HepG2 (cell line): ENCODE measurements around the gene ASAP2. TPM values are rescaled to one million over a fixed set of nuclear protein-coding genes. Genes with fewer than 3 reads are reported as not detected.

ENCODE experiments used
- ATF7 ChIP-seq, 2 experiments: fragments of 450-650 bp in 1 of 2; sonication (generic) in 1 of 2; formaldehyde crosslinking in 1 of 2; IDR thresholded peaks; 2 replicates each; pipeline versions ENCODE4 v1.4.0 to v1.6.1; 2016 to 2020; ENCODE audit warnings: antibody characterized with exemption in 1 of 2, mild to moderate bottlenecking in 1 of 2, missing genetic modification reagents in 1 of 2
- HNF4A ChIP-seq: sonication (generic); formaldehyde crosslinking; IDR thresholded peaks from 2 replicates; pipeline ENCODE4 v1.4.0; 2020; ENCODE audit warnings: missing genetic modification reagents
- NR2C2 ChIP-seq: sonication (generic); formaldehyde crosslinking; IDR thresholded peaks from 2 replicates; pipeline ENCODE4 v1.4.0; 2020; ENCODE audit warnings: missing genetic modification reagents, mild to moderate bottlenecking, moderate library complexity, borderline replicate concordance
- POLR2AphosphoS2 ChIP-seq: IDR thresholded peaks from 2 replicates; pipeline ENCODE4 v1.6.1; 2011; ENCODE audit warnings: low read depth, low read length, improper control_type of control experiment
- SMAD3 ChIP-seq: sonication (generic); formaldehyde crosslinking; IDR thresholded peaks from 2 replicates; pipeline ENCODE4 v1.4.0; 2020; ENCODE audit warnings: missing genetic modification reagents
- SNAPC2 ChIP-seq: sonication (generic); formaldehyde crosslinking; IDR thresholded peaks from 2 replicates; pipeline ENCODE4 v1.8.1; 2022; ENCODE audit warnings: mild to moderate bottlenecking, missing genetic modification reagents
- TAF1 ChIP-seq: sonication (generic); formaldehyde crosslinking; IDR thresholded peaks from 2 replicates; pipeline ENCODE4 v1.4.0; 2020; ENCODE audit warnings: missing genetic modification reagents
- TOE1 ChIP-seq: sonication (generic); formaldehyde crosslinking; IDR thresholded peaks from 2 replicates; pipeline ENCODE4 v1.4.0; 2020; ENCODE audit warnings: mild to moderate bottlenecking, missing genetic modification reagents
- ZBTB42 ChIP-seq: sonication (generic); formaldehyde crosslinking; IDR thresholded peaks from 2 replicates; pipeline ENCODE4 v1.5.0; 2020; ENCODE audit warnings: mild to moderate bottlenecking, missing genetic modification reagents
- ZNF124 ChIP-seq: sonication (generic); formaldehyde crosslinking; IDR thresholded peaks from 2 replicates; pipeline ENCODE4 v1.4.0; 2020; ENCODE audit warnings: missing genetic modification reagents
- polyA plus RNA-seq, 8 experiments: library from polyadenylated mRNA; depleted of rRNA in 3 of 8; stranded (reverse) in 7 of 8; unstranded in 1 of 8; fragments of >200 nt; fragmentation: Illumina TruSeq in 4 of 8; extraction: Trizol in 4 of 8; gene quantifications; 2 replicates each; pipeline versions ENCODE4 v1.2.1 to v1.2.3, GENCODE V29; 2011 to 2016; ENCODE audit warnings: low read depth in 4 of 8, missing spikeins in 1 of 8, mixed read lengths in 1 of 8; ENCODE audit not compliant: insufficient read depth in 1 of 8
- total RNA-seq, 5 experiments: library from RNA; depleted of rRNA; stranded (reverse); fragments of >200 nt; fragmentation: Illumina TruSeq; extraction: Trizol; gene quantifications; 2 replicates each; pipeline ENCODE4 v1.2.3, GENCODE V29; 2016; ENCODE audit warnings: low read depth in 1 of 5
- TF ChIP-seq, protein P1 (sequence below): fragments of 450-650 bp; IDR thresholded peaks from 2 replicates; pipeline ENCODE4 v1.6.1; 2017
- TF ChIP-seq, protein P2 (sequence below): sonication (generic); formaldehyde crosslinking; conservative IDR thresholded peaks from 2 replicates; pipeline ENCODE4 v1.5.0; 2020; ENCODE audit warnings: missing genetic modification reagents
- TF ChIP-seq, protein P3 (sequence below): sonication (generic); formaldehyde crosslinking; IDR thresholded peaks from 2 replicates; pipeline ENCODE4 v1.5.0; 2020; ENCODE audit warnings: mild to moderate bottlenecking, missing genetic modification reagents
- TF ChIP-seq, protein P4 (sequence below): sonication (generic); formaldehyde crosslinking; conservative IDR thresholded peaks from 2 replicates; pipeline ENCODE4 v1.8.1; 2023; ENCODE audit warnings: missing genetic modification reagents
- TF ChIP-seq, protein P5 (sequence below): IDR thresholded peaks from 2 replicates; pipeline ENCODE4 v1.6.1; 2018; ENCODE audit warnings: missing genetic modification reagents, mild to moderate bottlenecking, missing compliant biosample characterization
- TF ChIP-seq, protein P6 (sequence below): sonication (generic); formaldehyde crosslinking; IDR thresholded peaks from 2 replicates; pipeline ENCODE4 v1.8.1; 2022; ENCODE audit warnings: mild to moderate bottlenecking, missing genetic modification reagents

ASAP2 gene
- total and polyA plus RNA-seq, 2 of the 13 experiments (the other 11 are each of a cell fraction or from before 2014, with no cell fraction given) = 7.3 to 22.3 TPM

DNA sequence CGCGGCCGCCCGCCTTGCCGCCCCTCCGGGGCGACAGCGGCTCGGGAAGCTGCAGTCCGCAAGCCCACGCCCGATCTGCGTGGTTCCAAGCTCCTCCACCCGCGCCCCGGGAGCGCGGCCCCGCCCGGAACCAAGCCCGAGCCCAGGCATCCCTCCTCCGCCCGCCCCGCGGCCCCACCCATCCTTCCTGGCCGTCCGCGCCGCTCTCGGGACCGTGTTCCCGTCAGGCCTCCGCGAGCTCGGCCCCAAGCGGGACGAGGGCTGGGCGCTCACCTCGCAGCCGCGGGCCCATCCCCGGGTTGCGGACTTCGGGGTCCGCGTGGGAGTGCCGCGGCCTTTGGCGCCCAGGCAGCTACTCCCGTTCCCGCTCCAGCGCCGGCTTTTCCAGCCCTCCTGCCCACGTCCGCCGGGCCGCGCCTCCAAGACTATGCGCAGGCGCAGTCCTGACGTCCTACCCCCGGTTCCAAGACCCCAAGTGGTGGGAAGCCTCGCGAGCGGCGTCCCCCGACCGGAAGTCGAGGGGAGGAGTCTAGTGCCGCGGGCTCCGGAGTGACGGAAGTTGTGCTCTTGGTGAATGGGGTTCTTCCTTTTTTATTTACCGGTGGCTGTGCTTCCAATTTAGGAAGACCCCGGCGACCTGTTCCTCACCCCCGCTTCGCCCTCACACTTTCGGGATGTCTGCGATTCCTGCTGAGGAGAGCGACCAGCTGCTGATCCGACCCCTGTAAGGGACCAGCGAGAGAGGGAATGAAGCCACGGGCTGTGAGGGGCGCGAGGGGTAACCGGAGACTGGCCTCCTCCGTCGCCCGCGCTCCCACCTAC, 216.7 kb downstream of the ASAP2 start, which contains the start of the genes CPSF3 and ITGB1BP1 (continued):
- TF ChIP-seq, protein P1, sequence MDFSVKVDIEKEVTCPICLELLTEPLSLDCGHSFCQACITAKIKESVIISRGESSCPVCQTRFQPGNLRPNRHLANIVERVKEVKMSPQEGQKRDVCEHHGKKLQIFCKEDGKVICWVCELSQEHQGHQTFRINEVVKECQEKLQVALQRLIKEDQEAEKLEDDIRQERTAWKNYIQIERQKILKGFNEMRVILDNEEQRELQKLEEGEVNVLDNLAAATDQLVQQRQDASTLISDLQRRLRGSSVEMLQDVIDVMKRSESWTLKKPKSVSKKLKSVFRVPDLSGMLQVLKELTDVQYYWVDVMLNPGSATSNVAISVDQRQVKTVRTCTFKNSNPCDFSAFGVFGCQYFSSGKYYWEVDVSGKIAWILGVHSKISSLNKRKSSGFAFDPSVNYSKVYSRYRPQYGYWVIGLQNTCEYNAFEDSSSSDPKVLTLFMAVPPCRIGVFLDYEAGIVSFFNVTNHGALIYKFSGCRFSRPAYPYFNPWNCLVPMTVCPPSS = no peak
- TF ChIP-seq, protein P2, sequence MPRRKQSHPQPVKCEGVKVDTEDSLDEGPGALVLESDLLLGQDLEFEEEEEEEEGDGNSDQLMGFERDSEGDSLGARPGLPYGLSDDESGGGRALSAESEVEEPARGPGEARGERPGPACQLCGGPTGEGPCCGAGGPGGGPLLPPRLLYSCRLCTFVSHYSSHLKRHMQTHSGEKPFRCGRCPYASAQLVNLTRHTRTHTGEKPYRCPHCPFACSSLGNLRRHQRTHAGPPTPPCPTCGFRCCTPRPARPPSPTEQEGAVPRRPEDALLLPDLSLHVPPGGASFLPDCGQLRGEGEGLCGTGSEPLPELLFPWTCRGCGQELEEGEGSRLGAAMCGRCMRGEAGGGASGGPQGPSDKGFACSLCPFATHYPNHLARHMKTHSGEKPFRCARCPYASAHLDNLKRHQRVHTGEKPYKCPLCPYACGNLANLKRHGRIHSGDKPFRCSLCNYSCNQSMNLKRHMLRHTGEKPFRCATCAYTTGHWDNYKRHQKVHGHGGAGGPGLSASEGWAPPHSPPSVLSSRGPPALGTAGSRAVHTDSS = 0 out of 2 replicates have a peak, but pooled peaks have one; percentile 65
- TF ChIP-seq, protein P3, sequence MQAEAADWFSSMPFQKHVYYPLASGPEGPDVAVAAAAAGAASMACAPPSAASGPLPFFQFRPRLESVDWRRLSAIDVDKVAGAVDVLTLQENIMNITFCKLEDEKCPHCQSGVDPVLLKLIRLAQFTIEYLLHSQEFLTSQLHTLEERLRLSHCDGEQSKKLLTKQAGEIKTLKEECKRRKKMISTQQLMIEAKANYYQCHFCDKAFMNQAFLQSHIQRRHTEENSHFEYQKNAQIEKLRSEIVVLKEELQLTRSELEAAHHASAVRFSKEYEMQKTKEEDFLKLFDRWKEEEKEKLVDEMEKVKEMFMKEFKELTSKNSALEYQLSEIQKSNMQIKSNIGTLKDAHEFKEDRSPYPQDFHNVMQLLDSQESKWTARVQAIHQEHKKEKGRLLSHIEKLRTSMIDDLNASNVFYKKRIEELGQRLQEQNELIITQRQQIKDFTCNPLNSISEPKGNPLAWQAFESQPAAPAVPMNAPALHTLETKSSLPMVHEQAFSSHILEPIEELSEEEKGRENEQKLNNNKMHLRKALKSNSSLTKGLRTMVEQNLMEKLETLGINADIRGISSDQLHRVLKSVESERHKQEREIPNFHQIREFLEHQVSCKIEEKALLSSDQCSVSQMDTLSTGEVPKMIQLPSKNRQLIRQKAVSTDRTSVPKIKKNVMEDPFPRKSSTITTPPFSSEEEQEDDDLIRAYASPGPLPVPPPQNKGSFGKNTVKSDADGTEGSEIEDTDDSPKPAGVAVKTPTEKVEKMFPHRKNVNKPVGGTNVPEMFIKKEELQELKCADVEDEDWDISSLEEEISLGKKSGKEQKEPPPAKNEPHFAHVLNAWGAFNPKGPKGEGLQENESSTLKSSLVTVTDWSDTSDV (CRISPR knock-in tag) = peak; percentile 25; the same call in 1 of the 2 replicates
- TF ChIP-seq ATF7 (IDR thresholded peaks at IDR 0.05) (no peak), ATF7 (CRISPR knock-in tag; IDR thresholded peaks at IDR 0.05) (0 out of 2 replicates have a peak, but pooled peaks have one; percentile 55), ZNF124 (peak; percentile 55; the same call in 1 of the 2 replicates), HNF4A (CRISPR knock-in tag) (0 out of 2 replicates have a peak, but pooled peaks have one; percentile 43), POLR2AphosphoS2 (no peak), TAF1 (peak; percentile 96), ZBTB42 (CRISPR knock-in tag) (0 out of 2 replicates have a peak, but pooled peaks have one; percentile 54), TOE1 (CRISPR knock-in tag) (peak; percentile 86; the same call in 1 of the 2 replicates), SNAPC2 (CRISPR knock-in tag) (no peak), NR2C2 (CRISPR knock-in tag) (peak; percentile 59), SMAD3 (0 out of 2 replicates have a peak, but pooled peaks have one; percentile 71)
- TF ChIP-seq, protein P4, sequence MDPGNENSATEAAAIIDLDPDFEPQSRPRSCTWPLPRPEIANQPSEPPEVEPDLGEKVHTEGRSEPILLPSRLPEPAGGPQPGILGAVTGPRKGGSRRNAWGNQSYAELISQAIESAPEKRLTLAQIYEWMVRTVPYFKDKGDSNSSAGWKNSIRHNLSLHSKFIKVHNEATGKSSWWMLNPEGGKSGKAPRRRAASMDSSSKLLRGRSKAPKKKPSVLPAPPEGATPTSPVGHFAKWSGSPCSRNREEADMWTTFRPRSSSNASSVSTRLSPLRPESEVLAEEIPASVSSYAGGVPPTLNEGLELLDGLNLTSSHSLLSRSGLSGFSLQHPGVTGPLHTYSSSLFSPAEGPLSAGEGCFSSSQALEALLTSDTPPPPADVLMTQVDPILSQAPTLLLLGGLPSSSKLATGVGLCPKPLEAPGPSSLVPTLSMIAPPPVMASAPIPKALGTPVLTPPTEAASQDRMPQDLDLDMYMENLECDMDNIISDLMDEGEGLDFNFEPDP (CRISPR knock-in tag) = no peak
- TF ChIP-seq, protein P5, sequence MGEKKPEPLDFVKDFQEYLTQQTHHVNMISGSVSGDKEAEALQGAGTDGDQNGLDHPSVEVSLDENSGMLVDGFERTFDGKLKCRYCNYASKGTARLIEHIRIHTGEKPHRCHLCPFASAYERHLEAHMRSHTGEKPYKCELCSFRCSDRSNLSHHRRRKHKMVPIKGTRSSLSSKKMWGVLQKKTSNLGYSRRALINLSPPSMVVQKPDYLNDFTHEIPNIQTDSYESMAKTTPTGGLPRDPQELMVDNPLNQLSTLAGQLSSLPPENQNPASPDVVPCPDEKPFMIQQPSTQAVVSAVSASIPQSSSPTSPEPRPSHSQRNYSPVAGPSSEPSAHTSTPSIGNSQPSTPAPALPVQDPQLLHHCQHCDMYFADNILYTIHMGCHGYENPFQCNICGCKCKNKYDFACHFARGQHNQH (CRISPR knock-in tag) = peak; percentile 75
- TF ChIP-seq, protein P6, sequence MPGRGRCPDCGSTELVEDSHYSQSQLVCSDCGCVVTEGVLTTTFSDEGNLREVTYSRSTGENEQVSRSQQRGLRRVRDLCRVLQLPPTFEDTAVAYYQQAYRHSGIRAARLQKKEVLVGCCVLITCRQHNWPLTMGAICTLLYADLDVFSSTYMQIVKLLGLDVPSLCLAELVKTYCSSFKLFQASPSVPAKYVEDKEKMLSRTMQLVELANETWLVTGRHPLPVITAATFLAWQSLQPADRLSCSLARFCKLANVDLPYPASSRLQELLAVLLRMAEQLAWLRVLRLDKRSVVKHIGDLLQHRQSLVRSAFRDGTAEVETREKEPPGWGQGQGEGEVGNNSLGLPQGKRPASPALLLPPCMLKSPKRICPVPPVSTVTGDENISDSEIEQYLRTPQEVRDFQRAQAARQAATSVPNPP = no peak; the same call in 1 of the 2 replicates
